Aortic smooth muscle cell (primary cell): ENCODE measurements around the gene AIPL1. TPM values are rescaled to one million over a fixed set of nuclear protein-coding genes. Genes with fewer than 3 reads are reported as not detected.

Experiments used
- total RNA-seq: library from RNA; depleted of rRNA; stranded (reverse); fragments of >200 nt; gene quantifications from 2 replicates; pipeline ENCODE4 v1.2.3, GENCODE V29; 2014

The AIPL1 gene, protein sequence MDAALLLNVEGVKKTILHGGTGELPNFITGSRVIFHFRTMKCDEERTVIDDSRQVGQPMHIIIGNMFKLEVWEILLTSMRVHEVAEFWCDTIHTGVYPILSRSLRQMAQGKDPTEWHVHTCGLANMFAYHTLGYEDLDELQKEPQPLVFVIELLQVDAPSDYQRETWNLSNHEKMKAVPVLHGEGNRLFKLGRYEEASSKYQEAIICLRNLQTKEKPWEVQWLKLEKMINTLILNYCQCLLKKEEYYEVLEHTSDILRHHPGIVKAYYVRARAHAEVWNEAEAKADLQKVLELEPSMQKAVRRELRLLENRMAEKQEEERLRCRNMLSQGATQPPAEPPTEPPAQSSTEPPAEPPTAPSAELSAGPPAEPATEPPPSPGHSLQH
- 0.06 and 0.13 TPM in 2 replicates for total RNA-seq

DNA sequence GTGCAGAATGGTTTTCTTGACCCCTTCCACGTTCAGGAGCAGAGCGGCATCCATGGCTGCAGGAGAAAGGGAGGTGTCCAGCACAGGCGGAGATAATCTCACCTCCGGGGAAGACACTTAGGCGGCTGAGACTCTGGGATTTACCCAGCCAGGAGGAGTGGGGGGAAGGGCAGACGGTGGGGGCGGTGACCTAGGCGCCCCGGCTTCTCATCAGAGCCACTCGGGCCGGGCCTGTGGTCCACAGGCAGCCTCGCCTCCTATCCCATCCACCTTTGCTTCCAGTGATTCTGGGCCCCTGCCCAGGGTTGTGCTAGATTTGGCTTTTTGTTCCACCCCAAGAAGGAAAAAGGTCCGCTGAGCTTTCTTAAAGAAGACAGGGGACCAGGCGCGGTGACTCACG, at the start of gene AIPL1:
Gene AIPL1 (minus strand): TSS at position 71 of the 400 bp plus-strand sequence. CDS start 17 bp downstream, at position 54.

DNA sequence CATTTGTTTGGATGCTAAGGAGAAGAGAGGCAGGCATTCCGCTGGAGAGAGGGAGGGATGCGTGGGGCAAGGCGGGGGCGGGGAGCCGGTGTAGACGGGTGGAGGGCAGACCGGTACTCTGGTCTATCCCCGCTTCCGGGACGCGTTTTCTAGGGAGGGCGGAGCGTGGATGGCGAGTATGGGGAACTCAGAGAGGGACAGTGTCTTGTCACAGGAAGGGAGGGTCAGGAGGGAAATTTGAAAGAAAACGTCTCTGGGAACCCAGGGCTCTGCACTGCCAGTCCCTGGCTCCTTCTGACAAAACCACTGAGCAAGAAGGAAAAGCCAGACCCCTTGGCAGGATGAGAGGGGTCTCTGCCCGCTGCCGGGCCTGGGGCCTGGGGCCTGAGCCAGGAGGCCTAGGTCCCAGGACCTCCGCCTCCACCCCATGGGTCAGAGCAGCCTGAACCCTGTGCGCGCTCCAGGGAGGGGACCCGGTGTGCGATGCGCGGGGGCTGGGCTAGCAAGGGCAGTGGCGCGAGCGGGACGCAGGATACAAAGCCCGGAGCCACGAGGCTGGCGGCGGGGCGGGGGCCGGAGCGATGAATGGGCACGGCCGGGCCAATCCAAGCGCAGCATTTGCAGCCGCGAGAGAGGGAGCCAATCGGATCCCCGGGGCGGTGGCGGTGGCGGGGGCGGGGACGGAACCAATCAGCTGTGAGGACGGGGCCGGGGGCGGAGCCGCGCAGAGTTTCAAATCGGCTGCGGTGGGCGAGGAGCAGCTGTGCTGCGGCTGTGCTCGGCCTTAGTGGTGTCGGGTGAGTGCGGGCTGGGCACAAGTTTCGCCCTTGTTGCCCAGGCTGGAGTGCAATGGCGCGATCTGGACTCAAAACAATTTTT, 9.0 kb upstream of the AIPL1 start, which contains the start of gene PIMREG:
Gene PIMREG (plus strand): TSS at position 764 of the 879 bp plus-strand sequence. CDS start 656 bp downstream, outside the sequence.

Other genes with a start within 250 kb of the AIPL1 start
- 17.6 and 32.2 TPM in 2 replicates for gene PIMREG, start 9.3 kb upstream of the AIPL1 start, total RNA-seq
- gene PITPNM3, start 121.4 kb upstream of the AIPL1 start, total RNA-seq: 2.3 and 2.5 TPM in 2 replicates
- 9.1 and 12.1 TPM in 2 replicates for gene KIAA0753, start 205.6 kb upstream of the AIPL1 start, total RNA-seq
- gene TXNDC17, start 205.9 kb upstream of the AIPL1 start, total RNA-seq: 98.9 and 115 TPM in 2 replicates
- gene MED31, start 216.5 kb upstream of the AIPL1 start, total RNA-seq: 9.8 and 10.1 TPM in 2 replicates
- gene C17orf100, start 216.6 kb upstream of the AIPL1 start, total RNA-seq: 0.37 and 0.40 TPM in 2 replicates